HUDEP-2 (cell line): ENCODE data around the gene APCDD1L.
"Not testable (repeated sequence)": the region's sequence is repeated elsewhere in the genome, so short reads cannot be mapped to it uniquely, and the experiment has no call there.

Experiments used
- DNase-seq, 76 experiments: peaks; one replicate each; lab custom pipeline; 2025; ENCODE audit not compliant: unreplicated experiment in 76 of 76; lab: John Stamatoyannopoulos, UW

APCDD1L gene

DNA sequence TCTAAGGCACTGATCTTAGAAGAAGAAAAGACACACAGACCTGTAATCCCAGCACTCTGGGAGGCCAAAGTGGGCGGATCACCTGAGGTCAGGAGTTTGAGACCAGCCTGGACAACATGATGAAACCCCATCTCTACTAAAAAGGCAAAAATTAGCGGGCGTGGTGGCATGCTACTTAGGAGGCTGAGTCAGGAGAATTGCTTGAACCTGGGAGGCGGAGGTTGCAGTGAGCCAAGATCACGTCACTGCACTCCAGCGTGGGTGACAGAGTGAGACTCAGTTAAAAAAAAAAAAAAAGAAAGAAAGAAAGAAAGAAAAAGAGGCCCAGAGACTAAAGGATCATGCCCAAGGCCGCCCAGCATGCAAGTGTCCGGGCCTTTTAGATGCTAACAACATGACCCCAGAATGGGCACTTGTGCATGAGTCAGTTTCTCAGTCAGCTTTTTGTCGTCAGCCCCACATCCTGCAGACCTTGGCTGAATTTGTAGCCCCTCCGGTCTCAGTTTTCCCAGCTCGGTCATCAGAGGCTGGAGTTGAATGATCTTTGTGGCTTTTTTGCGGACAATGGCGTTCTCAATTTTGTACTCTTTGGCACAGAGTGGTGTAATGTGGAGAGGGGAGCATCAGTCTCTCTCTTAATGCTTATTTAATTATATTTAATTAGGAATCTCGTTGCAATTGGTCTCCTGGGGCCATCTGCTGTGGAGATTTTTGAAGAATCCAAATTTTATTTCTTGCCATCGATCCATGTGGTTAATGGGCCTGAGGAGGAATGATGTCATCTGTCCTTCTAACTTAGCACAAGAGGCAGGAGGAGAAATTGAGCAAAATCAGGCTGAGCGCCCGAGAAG lies 30.6 kb upstream of the APCDD1L start:
- DNase-seq: no peak

DNA sequence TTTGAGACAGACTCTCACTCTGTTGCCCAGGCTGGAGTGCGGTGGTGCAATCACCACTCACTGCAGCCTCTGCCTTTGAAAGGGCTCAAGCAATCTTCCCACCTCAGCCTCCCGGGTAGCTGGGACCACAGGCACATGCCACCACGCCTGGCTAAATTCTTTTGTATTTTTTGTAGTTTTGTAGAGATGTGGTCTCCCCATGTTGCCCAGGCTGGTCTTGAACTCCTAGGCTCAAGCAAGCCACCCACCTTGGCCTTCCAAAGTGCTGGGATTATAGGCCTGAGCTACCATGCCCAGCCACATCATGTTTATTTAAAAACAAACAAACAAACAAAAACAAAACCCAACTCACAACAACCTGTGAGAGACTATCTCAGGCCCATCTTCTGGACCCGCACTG lies 29.7 kb upstream of the APCDD1L start:
- DNase-seq: no peak

DNA sequence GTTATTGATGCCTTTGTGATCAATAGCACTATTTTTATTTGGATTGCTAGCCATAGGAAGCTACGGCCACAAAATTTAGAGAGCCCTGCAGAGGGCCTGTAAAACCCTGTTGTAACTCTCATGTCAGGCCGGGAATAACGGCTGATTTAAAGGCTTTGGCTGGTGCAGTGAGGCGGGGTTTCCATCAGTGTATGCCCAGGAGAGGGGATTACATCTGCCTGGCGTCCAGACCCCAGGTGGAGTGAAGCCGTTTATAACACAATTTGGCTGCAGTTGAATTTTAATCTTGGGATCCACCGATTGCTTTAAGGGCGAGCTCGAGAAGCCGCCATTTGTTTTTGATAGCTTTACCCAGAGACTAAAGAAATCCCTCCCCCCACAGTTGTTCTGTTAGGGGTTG lies 29.1 kb upstream of the APCDD1L start:
- DNase-seq: no peak

DNA sequence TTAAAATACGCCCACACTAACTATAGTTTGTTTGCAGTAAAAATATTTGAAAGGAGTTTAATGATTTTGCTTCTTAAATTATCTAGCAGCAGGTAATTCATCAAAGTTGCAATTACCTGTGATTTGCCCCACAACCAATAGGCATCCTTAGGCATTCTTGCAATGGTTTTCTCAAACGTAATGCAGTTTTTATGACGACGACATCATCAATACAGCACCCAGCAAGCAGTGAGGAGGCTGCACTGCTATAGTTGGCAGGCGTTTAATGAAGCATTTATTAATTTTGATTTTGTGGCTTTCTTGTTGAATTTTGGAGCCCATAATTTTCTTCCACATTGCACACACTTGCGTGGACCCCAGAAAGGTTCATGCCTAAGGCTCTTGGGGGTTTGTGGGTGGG lies 28.1 kb upstream of the APCDD1L start:
- DNase-seq: no peak

DNA sequence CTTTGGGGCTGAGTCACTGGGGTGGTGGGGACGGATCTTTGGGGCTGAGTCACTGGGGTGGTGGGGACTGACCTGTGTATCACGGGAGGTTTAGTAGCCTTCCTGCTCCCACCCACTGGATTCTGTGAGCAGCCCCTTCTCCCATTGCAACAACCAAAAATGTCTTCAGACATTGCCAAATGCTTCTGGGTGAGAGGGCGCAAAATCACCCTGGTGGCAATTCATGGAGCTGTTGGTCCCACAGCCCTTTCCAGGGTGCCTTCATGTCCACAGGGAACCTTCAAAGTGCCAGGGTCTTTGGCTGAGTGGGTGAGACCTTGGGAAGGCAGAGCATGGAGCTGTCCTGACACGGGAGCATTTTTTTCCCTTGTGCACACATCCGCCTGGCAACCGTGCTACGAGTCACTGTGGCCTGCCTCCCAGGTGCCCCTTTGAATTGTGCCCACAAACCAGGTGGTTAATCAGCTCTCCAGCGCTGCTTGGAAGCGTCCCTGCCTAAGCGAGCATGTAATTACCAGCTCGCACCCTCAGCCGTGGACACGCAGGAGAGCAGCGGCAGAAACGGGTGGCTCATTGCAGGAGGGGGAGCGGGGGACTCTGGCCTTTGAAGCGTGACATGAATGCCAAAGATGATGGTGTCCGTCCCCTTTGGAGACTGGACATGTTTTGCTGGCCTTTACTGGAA lies 27.4 kb upstream of the APCDD1L start:
- no peak for DNase-seq

DNA sequence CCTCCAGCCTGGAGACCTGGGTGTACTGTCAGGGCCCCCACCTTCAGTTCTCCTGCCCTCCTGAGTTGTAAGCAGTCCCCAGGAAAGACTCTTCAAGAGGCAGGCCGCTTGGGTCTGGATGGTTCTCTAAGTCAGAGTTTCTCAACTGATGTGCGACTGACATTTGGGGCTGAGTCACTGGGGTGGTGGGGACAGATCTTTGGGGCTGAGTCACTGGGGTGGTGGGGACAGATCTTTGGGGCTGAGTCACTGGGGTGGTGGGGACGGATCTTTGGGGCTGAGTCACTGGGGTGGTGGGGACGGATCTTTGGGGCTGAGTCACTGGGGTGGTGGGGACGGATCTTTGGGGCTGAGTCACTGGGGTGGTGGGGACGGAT lies 26.8 kb upstream of the APCDD1L start:
- not testable (repeated sequence) for DNase-seq

DNA sequence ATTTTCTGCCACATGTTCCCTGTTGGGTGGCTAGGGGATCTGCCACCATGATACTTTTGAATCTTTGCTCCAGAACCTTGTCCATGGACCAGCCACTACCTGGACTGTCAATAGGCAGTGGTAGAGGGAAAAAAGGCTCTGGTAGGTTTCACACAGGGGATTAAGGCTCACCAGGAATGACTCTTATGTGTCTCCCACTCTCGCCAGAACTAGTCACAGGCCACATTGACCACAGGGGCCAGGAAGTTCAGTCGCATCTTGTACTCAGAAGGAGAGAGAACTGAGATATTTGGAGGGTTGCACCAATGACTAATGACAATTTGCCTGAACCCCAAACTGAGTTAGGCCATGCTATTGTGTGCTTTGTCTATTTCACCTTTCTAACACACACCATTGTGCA lies 23.6 kb upstream of the APCDD1L start:
- no peak for DNase-seq

DNA sequence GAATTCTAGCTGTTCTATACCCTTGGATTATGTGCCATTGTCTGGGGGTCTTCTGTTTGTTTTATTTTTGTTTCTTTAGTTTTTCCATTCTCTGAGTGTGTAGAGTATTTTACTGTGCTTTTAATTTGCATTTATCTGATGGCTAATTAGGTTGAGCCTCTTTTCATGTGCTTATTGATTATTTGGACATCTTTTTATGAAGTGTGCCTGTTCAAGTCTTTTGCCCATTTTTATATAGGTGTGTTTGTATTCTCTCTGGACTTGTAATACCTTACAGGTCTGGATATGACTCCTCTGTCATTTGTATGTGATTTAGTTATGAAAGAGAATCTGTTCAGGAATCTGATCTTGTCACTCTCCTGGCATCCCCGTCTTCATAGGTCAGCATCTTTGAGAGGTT lies 22.6 kb upstream of the APCDD1L start:
- DNase-seq: no peak

DNA sequence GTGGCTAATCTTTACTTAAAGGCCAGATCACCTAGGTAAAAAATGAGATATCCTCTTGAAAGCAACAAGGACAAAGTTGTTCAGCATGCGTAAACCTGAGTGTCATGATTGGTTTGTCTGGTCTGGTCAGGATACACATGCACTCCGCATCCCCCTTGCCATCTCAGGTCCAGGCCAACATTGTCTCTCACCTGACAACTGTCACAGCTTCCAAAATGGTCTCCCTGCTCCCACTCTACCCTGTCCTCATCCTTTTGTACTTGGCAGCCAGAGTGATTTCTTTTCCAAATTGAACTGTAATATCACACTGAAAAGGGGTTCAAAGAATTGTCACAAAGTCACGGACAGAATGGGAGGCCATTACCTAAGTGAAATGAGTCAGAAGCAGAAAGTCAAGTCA lies 21.1 kb upstream of the APCDD1L start:
- no peak for DNase-seq

DNA sequence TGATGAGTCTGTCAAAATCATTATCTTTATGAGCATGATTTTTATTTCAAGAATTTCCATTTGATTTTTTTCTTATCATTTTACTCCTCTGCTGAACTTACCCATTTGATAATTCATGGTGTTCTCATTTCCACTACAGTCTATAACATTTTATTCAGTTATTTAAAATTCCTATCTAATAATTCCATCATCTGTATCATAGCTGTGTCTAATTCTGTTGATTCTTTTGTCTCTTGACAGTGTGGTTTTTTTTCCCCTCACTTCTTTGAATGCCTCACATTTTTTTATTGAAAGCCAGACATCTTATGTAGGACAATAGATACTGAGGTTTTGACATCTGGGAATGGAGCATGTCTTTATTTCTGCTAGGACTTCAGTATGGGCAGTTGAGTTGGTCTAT lies 16.5 kb upstream of the APCDD1L start:
- no peak for DNase-seq

DNA sequence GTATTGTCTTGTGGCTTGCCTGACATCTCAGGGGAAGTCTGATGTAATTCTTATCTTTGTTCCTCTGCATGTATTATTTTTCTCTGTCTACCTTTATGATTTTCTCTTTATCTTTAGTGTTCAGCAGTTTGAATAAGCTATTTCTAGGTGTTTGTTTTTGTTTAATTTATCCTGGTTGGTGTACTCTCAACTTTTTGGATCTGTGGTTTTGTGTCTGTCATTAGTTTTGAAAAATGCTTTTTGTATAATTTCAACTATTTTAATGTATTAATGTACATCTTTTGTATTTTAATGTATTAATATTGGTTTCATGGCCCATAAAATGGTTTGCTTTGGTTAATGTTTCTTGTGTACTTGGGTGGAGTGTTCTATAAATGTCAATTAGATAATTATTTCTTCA lies 15.9 kb upstream of the APCDD1L start:
- no peak for DNase-seq

DNA sequence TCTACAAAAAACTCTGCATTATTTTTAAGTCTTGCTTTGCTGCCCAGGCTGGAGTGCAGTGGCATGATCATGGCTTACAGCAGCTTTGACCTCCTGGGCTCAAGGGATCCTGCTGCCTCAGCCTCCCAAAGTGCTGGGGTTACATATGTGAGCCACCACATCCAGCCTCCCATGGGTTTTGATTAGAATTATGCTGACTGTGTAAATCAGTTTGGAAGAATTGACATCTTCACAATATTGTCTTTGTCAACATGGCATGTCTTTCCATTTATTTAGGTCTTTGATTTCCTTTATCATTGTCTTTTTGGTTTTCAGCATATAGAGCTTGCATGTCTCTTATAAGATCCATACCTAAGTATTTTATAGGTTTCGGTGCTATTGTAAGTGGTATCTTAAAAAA lies 13.2 kb upstream of the APCDD1L start:
- no peak for DNase-seq

DNA sequence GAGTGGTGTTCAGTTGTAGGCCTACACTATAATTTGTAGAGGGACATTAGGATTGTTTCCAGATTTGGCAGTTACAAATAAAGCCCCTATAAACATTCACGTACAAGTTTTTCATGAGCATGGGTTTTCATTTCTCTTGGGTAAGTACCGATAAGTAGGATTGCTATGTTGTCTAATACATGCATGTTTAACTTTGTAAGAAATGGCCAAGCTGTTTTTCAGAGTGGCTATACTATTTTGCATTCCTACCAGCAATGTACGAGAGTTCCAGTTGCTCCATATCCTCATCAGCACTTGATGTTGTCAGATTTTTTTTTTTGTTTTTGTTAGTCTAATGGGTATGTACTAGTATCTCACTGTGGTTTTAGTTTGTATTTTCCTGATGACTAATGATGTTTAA lies 11.2 kb upstream of the APCDD1L start:
- DNase-seq: no peak

DNA sequence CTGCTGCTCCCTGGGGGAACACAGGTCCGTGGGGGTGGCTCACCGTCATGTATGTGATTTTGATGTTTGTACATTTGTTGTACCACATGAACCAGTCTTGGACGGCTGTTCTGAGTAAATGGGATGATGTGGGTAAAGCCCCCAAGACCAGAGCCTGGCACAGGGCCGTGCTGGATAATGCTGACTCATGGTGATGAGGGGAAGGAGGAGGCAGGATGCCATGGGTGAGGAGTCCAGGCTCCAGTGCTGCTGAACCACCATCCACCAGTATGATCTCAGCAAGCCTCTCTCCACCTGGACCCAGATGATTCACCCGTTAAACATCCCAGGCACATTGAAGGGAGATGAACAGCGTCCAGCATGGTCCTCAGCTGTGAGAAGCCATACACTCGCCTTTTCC lies 9.6 kb upstream of the APCDD1L start:
- DNase-seq: no peak

DNA sequence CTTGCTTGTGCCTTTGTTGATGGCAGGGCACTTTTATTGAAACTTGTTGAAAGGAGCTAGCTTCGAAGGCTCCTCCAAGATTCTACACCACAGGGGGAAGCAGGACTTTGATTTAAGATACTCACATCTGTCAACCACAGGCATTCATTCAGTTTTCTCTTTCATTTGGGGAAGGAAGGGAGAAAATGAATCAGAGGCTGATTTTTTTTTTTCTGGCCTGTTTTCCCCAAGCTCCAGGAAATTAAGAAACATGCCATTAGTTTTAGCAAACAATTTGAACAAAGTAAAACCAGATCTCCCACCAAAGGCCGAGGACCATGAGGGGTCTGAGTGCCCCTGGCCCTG lies 8.7 kb upstream of the APCDD1L start:
- no peak for DNase-seq

DNA sequence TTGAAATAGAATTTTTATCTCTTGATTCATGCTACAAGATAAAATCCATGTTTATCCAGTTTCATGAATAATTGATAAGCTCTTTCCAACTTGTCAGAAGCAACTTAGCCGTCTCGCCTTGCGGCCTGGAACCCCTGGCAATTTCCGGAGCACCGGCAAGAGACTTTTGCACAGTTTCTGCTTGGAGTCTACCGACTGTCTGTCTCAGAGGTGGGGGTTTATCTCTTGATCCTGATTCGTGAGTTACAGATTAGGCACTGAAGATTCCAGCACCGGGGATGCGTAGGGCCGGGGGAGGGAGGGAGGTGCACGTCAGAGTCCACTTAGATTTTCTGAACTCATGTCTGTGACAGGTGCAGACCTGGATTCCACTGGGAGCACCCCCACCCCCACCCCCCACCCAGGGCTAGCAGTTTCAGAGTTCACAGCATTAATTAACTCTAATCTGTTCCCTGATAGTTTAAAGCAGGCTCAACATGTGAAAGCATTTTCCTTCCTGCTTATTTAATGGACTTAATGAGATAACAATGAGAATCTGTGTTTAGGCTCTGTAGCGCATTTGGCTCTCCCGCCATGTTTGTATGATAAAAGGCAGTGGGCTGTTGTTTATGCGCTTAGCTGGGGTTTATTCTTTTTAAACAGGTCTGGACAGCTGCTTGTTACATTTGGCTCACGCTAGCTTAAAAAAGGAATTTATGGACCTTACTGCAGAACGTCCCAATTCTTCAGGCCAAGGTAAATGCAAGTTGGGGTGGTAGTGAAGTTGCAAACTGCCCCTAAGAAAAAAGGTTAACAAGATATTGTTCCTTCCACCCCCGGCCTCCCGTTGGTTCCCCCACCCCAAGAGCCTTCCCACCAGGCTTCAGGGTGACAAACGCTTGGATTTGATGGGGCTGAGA lies 8.1 kb upstream of the APCDD1L start:
- DNase-seq: no peak

DNA sequence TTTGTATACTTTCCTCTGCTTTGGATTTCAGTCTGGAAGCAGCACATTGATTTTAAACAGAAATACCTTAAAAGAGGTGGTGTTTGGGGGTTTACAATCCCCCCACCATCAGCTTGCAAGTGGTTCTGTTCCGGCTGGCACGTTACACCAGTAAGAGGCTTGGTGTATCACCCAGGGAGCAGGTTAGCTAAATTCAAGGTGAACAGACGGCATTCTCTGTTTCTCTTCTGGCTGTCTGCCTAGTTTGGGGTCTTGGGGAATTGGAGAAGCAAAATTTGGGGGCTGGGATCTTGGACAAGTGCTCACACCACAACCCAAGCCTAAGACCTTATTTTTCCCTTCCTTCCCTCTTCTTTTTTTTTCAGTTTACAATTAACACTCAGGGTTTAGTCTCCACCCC lies 7.5 kb upstream of the APCDD1L start:
- no peak for DNase-seq

DNA sequence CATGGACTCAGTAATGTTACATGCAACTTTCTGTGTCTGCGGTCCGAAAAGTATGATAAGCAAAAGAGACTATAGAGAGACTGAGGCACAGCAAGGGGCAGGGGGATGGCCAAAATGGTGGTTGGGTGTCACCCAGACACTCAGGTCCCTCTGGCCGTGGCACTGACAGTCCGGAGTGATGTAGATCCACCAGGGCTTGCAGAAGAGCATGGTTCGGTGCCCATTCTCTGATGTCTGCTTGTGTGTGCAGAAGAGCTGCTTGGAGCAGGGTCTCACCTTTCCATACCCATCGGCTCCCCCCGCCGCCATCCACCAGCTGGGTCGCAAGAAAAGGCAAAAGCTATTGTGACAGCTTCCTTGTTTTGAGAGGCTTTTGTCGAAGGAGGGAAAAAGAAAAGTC lies 6.6 kb upstream of the APCDD1L start:
- DNase-seq: no peak

DNA sequence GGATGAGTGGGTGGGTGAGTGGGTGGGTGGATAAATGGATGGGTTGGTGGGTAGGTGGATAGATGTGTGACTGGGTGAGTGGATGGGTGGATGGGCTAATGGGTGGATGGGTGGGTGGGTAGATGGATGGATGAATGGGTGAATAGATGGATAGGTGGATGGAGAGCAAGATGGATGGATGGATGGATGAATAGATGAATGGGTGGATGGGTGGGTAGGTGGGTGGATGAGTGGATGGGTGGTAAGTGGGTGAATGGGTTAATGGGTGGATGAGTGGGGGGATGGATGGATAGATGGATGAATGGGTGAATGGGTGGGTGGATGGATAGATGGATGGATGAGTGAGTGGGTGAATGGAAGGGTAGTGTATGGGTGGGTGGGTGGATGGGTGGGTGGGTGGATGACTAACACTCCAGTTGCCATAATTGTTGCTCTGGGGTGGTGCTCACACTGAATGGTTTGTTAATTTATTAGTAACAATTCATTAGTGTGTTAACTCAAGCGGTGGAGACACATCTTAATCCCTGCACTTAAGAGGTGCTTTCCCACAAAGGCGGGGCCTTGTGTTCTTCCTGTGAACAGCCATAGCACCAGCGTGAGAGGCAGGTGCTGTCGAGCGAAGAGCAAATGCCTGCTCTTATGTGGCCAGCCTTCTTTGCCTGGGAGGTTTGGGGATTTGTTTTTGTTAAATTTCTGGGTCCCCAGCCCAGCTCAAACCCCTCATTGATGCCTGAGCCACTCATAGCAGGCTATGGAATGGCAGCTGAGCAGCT lies 4.9 kb upstream of the APCDD1L start:
- DNase-seq: no peak

DNA sequence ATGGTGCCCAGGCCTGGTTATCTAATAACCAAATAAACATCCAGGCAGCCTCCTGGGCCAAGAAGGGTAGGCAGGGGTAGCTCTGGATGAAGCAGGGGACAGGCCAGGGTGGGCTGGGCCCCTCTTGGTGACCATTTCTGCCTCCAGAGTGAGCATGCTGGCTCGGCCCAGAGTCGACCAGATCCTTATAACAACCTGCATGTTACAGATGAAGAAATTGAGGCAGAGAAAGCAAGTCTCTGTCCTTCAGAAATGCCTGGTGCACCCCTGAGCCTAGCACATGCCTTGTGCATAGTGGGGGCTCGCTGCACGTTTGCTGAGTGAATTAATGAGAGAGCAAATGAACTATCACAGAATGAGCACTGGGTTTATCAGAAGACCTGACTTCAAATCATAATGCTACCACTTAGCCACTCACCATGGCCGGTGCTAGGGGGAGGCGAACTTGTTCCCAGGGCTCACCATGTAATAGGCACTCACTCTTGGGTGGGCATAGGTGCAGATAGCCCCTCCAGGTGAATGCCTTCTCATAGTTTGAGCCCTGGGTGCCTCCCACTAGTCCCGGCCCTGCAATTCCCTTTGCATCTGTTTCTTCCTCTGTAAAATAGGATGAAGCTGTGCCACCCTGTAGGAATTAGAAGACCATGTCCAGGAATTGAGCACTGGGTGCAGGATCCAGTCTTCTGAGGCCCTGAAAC lies 3.8 kb upstream of the APCDD1L start:
- DNase-seq: no peak
